Measurements from ENCODE around the gene HMGB4. TPM values are rescaled to one million over a fixed set of nuclear protein-coding genes. Genes with fewer than 3 reads are reported as not detected.

HMGB4 gene, protein sequence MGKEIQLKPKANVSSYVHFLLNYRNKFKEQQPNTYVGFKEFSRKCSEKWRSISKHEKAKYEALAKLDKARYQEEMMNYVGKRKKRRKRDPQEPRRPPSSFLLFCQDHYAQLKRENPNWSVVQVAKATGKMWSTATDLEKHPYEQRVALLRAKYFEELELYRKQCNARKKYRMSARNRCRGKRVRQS
- total RNA-seq (2011; cell fraction: chromatin; rRNA removed; ENCODE audit: low replicate concordance): not detected in 2 replicates
- total RNA-seq (2011; cell fraction: nucleolus; rRNA removed): not detected in 2 replicates
- total RNA-seq (2011; cell fraction: nucleoplasm; rRNA removed): not detected in 2 replicates
- total RNA-seq (2014; rRNA removed) (not detected in 2 replicates), total RNA-seq (2014; rRNA removed; fragmentation: Illumina TruSeq; extraction: Trizol) (not detected in 2 replicates), total RNA-seq (2015; rRNA removed; fragmentation: Illumina TruSeq; extraction: Trizol) (not detected in 2 replicates), total RNA-seq (2021) (not detected in 2 replicates), polyA plus RNA-seq (2011; rRNA removed) (not detected in 2 replicates), polyA plus RNA-seq (2014; fragmentation: Illumina TruSeq; extraction: Trizol) (not detected in 2 replicates), polyA plus RNA-seq (2014; fragmentation: Nextera tagmentation; extraction: Ambion mirVana) (not detected), polyA plus RNA-seq (2014; rRNA removed) (not detected in 2 replicates), polyA minus RNA-seq (2011; rRNA and poly(A)+ RNA removed) (not detected in 2 replicates), Bru-seq, nascent RNA (not detected), BruChase-seq, experiment 1, labeled RNA remaining after a 2-hour chase (not detected), BruChase-seq, experiment 2, labeled RNA remaining after a 6-hour chase (not detected)
- polyA plus RNA-seq (2011; cell fraction: cytosol; rRNA removed): not detected in 2 replicates
- not detected in 2 replicates for polyA plus RNA-seq (2011; cell fraction: nucleus; rRNA removed)
- polyA plus RNA-seq (2012): not detected in 2 replicates
- polyA minus RNA-seq (2011; cell fraction: cytosol; rRNA and poly(A)+ RNA removed): not detected in 2 replicates
- not detected in 2 replicates for polyA minus RNA-seq (2011; cell fraction: nucleus; rRNA and poly(A)+ RNA removed)
- long read RNA-seq, experiment 1: 0 reads
- long read RNA-seq, experiment 2: 0 reads
- long read RNA-seq, experiment 3: 0 reads

DNA sequence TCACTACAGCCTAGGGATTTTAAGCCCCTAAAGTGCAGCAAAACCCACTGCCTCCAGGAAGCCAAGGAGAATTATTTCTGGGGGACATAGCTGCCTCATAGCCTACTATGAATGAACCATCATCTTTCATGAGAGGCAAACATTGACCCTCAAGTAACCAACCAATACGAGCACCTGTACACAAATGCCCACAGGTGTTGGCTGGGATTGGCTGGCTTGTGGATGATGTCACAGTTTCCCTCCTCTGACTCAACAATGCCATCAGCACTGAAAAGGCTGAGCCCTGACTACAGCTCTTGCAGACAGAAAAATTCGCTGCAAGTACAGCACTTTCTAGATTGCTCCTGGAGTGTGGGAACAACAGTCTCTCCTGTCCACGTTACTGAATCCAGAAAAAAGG lies at the start of gene HMGB4:
TSS of gene HMGB4 (plus strand) at position 301 of the 400 bp plus-strand sequence. CDS start 113 bp downstream, outside the sequence.
- H3K4me1 ChIP-seq (replicated peaks in 1 of 2; ENCODE audit: control insufficient read depth in 2 of 2, insufficient read depth in 2 of 2, low read length in 2 of 2): no peaks in the 10 kb centered on the region
- ChIA-PET CTCF (ENCODE audit: low intra/inter-chr PET ratio) (no interaction called here), POLR2A (interaction anchor here (0.6 to 1.4 kb wide), 3 partner anchors 7 to 12 kb away, joined by 3 to 4 read pairs (median 3); no protein-coding TSS in a partner anchor)
- no peak within 1 kb of the TSS for H3K4me2 ChIP-seq (ENCODE audit: insufficient read depth, low read length)
- DNase-seq (ENCODE audit: extremely low read depth in 1 of 4, low spot score in 3 of 4): no peak
- H3K9ac ChIP-seq (ENCODE audit: insufficient read depth in 1 of 2, low read depth in 2 of 2, low read length in 2 of 2): no peak within 1 kb of the TSS
- H3K4me3 ChIP-seq: no peak within 1 kb of the TSS
- no peaks in the 10 kb centered on the region for H3K9me1 ChIP-seq (ENCODE audit: control insufficient read depth, insufficient read depth, low read length)
- no peaks in the 10 kb centered on the region for H3K9me3 ChIP-seq (replicated peaks; ENCODE audit: control insufficient read depth, insufficient read depth, low read depth, low read length)
- no peak for ATAC-seq
- no peak within 1 kb of the TSS for H3K27ac ChIP-seq (ENCODE audit: extremely low read depth, low read depth, low read length)
- no peak for FAIRE-seq
- no peaks in the 10 kb centered on the region for H3K79me2 ChIP-seq (ENCODE audit: control insufficient read depth, insufficient read depth, low read length)
- BruUV-seq (replicated peaks): no TSS peak
- no peak for TF ChIP-seq ZC3H4 (CRISPR knock-in tag; IDR thresholded peaks at IDR 0.05; ENCODE audit: borderline replicate concordance)
- no peak for TF ChIP-seq RBM17 (IDR thresholded peaks at IDR 0.05; ENCODE audit: borderline replicate concordance, low read depth, low read length)
- TF ChIP-seq SMAD4 (CRISPR knock-in tag; conservative IDR thresholded peaks at IDR 0.05): no peak
- no peak for TF ChIP-seq ERF (CRISPR knock-in tag; IDR thresholded peaks at IDR 0.05)
- TF ChIP-seq ZNF311 (CRISPR knock-in tag; IDR thresholded peaks at IDR 0.05): no peak
- no peak for TF ChIP-seq ZNF174 (CRISPR knock-in tag; IDR thresholded peaks at IDR 0.05)
- TF ChIP-seq ATF4 (CRISPR knock-in tag; IDR thresholded peaks at IDR 0.05): no peak
- TF ChIP-seq ZNF232 (CRISPR knock-in tag; IDR thresholded peaks at IDR 0.05): no peak
- TF ChIP-seq ZNF444 (CRISPR knock-in tag; IDR thresholded peaks at IDR 0.05): no peak
- no peak for TF ChIP-seq CBFA2T3 (IDR thresholded peaks at IDR 0.05)
- no peak for TF ChIP-seq NFIC (IDR thresholded peaks at IDR 0.05)
- no peak for TF ChIP-seq POLR2AphosphoS5 (IDR thresholded peaks at IDR 0.05; ENCODE audit: control insufficient read depth, insufficient read depth, low read depth, low read length)
- TF ChIP-seq, protein P1, sequence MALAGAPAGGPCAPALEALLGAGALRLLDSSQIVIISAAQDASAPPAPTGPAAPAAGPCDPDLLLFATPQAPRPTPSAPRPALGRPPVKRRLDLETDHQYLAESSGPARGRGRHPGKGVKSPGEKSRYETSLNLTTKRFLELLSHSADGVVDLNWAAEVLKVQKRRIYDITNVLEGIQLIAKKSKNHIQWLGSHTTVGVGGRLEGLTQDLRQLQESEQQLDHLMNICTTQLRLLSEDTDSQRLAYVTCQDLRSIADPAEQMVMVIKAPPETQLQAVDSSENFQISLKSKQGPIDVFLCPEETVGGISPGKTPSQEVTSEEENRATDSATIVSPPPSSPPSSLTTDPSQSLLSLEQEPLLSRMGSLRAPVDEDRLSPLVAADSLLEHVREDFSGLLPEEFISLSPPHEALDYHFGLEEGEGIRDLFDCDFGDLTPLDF (CRISPR knock-in tag; IDR thresholded peaks at IDR 0.05): no peak
- no peak for TF ChIP-seq SNRNP70 (optimal IDR thresholded peaks at IDR 0.05; ENCODE audit: low read depth, low read length)
- no peak for TF ChIP-seq ILK (tag; IDR thresholded peaks at IDR 0.05; ENCODE audit: borderline replicate concordance, low read depth)
- TF ChIP-seq RAD51 (IDR thresholded peaks at IDR 0.05; ENCODE audit: borderline replicate concordance, low read depth): no peak
- TF ChIP-seq, protein P2, sequence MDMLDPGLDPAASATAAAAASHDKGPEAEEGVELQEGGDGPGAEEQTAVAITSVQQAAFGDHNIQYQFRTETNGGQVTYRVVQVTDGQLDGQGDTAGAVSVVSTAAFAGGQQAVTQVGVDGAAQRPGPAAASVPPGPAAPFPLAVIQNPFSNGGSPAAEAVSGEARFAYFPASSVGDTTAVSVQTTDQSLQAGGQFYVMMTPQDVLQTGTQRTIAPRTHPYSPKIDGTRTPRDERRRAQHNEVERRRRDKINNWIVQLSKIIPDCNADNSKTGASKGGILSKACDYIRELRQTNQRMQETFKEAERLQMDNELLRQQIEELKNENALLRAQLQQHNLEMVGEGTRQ (CRISPR knock-in tag; IDR thresholded peaks at IDR 0.05): no peak
- H3K36me3 ChIP-seq (ENCODE audit: control insufficient read depth, insufficient read depth, low read length): no peaks in the 10 kb centered on the region
- in situ Hi-C loops (cut with MboI) (no loop called here), intact Hi-C loops (cut with micrococcal nuclease) (no loop called here)
- 0 out of 5 replicates have a peak, but pooled peaks cover 0 to 2% of the 10 kb centered on the region in 2 experiments for H3K27me3 ChIP-seq (ENCODE audit: control insufficient read depth in 2 of 2, insufficient read depth in 2 of 2, low read length in 2 of 2)
- no peaks in the 10 kb centered on the region for H4K20me1 ChIP-seq (replicated peaks; ENCODE audit: control insufficient read depth, insufficient read depth, low read length)
- WGBS (ENCODE audit: insufficient coverage, low coverage, missing lambda C conversion rate): 0% methylated on average over 3 of the region's 3 CpGs
- H2AFZ ChIP-seq (ENCODE audit: low read depth, low read length): no peak within 1 kb of the TSS

Measured in K562 (cell line).